HG03159 (cell line): Measurements from ENCODE around the gene MIEF2.
A peak's percentile ranks its signal among the peaks of the same experiment; 100 is the strongest.

Source experiments
- ATAC-seq: cut with Tn5 transposase; IDR thresholded peaks from one replicate; pipeline ENCODE4 v1.9.1; 2021; ENCODE audit warnings: mild to moderate bottlenecking, moderate library complexity; ENCODE audit not compliant: unreplicated experiment

The MIEF2 gene

DNA sequence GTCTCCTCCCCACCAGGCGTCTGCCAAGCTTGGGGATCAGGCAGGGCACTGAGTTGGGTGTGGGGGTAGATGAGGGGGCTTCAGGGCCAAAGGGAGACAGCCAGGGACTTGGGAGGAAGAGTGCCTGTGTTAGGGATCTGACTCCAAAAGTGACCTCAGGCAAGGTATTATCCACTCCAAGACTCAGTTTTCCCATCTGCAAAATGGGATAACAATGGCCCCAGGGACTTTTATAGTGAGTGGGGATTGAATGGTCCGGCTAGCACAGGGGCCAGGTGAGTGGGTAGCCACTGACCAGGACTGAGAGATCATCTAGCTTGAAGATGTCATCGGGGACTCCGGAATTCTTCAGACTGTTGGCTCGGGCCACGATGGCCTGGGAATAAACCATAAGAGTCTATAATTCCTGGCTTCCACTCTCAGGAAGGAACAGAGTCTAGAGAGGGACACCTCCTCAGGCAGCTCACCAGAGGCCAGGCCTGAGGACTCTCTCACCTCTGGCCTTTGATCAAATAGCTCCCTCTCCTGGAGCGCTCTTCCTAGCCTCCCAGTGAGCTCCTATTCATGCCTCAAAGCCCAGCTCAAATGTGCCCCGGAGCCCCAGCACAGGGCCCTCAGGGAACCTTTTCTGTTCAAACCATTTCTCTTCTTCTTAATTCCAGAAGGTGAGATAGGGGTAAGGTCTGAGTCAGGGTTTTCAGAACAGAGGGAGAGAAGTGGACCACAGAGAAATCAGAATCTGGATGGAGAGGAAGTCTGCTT lies 5.4 kb upstream of the MIEF2 start:
- no peak for ATAC-seq

DNA sequence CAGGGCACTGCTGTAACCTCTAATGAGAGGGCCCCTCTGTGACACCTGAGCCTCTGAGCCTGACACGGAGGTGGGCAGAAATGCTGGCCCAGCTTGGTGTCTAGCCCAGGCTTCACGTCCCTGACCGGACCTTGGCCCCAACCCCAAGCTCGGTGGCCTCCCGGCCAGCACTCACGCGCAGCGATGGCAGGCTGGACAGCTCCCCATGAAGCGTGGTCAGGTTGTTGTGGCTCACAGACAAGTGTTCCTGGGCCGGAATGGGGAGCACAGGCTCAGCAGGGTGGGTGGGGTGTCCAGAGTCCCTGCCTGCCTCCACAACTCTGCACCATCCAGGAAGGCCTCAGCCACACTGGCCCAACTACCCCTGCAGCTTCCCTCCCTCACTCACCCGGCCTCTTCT lies 4.1 kb upstream of the MIEF2 start:
- ATAC-seq, result no peak

DNA sequence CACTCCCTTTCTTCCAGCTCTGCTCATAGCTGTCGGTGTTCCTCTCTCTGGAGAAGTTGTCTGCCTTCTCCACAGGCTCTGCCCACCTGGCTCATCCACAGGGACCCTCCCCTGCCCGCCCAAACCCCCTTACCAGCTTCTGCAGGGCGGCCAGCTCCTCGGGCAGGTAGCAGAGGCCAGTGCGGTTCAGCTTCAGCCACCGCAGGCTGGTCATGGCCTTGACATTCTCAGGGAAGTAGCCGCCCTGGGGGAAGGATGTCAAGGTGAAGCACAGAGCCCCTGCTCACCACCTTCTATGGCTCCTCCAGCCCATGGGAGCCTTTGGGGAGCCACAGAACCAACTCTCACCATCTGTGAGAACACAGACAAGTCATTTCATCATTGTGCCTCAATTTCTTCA lies 3.7 kb upstream of the MIEF2 start:
- no peak for ATAC-seq

DNA sequence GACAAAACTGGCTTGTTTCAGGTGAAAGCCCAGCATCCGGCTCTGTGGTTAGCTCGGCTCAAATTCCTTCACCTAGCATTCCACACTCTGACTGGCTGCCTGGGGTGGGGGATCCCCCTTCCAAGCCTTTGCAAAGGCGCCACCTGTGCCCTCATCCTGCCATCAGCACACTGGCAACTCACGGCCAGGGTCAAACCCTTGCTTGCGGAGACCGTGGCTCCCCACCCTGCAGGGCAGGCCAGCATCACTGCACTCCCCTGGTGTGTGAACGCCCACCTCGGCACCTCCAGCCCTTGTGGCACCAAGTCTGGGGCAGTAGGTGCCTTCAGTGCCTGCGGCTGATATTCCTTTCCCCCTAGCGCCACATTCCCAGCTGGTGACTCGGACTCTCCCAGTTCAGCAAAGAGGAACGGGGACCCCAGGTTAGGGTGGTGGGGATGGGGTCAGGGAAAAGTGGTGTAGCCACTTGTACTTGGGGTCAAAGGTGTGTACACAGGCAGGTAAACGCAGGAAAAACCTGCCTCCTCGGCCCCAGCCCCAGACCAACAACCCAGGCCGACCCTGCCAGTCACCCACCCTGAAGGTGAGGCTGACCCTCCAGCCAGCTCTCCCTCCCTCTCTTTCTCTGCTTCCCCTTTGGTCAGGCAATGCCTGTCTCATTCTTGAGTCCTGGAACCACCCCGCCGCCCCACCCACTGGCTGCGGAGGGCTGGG lies 3.0 kb upstream of the MIEF2 start:
- ATAC-seq, result no peak

DNA sequence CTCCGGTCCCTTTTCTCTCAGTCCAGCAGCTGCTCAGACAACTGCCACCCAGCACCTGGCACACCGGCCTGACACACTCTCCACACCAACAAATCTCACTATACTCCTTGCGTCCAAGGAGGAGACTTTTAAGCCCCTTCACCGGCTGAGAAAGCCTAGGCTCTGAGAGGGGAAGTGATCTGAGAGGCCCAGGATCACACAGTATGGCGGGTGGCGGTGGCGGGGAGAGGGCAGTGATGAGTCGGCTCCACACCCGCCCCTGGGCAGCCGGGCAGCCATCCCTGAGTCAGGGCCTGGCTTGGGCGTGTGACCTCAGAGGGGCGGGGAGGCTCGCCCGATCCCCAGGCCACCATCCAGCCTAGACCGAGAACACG lies 2.5 kb upstream of the MIEF2 start:
- ATAC-seq, result peak; percentile 32

DNA sequence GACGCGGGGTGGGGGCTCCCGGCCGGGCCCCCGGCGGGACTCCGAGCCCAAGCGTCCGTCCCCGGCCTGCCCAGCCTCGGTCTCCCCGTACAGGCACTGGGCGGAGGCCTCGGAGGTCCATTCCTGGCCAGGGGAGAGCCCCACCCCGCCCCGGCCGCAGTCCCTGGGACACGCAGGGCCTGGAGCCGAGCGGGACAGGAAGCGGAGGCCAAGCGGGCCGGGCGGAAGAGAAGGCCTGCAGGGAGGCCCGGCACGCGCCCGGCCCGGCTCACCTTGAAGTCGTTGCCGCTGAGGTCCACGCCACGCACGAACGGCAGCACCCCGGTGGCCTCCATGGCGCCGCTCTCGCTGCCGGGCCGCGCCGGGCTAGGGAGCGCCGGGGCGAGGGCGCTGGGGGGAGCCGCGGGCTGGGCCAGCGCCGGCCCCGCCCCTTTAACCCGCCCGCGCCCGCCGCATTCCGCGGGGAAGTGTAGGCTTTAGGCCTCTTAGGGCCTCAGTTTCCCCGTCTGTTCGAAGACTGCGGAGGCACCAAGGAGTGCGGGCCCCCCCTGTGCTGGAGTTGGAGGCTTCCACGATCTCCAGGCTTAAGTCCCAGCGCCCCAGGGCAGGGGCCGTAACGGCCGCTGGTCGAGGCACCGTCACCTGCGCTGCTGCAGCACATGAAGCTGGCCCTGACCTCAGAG lies 2.0 kb upstream of the MIEF2 start, which contains the start of gene FLII:
Gene FLII, minus strand, starts transcription at position 383 of the 683 bp plus-strand sequence. Its CDS starts 48 bp downstream, at position 335.
- ATAC-seq, result peak; percentile 26

DNA sequence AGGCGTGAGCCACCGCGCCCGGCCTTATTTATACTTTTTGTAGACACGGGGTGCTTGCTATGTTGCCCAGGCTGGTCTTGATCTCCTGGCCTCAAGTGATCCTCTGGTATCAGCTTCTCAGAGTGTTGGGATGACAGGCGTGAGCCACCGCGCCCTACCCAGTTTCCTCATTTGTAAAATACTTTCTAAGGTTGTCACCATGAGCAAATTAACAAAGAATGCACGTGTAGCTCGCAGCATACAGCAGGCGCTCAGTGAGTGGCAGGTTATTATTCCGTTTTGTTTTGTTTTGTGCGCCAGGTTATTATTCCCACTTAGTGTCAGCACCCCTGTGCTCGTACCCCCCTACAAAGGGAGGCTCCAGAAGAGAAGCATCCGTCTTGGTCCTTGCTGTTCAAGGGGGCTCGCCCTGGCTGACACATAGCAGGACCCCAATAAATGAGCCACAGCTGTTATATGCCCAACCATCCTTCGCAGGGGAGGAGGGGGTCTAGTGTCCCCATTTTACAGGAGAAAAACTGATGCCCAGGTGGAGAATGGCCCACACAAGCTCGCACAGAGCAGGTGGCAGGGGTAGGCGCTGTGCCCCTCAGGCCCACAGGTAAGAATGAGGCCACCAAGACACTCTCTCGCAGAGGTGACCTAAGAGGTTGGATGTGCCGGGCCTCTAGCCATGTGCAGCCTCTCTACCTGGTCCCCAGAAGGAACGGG lies 686 bp upstream of the MIEF2 start:
- peak; percentile 1 for ATAC-seq

DNA sequence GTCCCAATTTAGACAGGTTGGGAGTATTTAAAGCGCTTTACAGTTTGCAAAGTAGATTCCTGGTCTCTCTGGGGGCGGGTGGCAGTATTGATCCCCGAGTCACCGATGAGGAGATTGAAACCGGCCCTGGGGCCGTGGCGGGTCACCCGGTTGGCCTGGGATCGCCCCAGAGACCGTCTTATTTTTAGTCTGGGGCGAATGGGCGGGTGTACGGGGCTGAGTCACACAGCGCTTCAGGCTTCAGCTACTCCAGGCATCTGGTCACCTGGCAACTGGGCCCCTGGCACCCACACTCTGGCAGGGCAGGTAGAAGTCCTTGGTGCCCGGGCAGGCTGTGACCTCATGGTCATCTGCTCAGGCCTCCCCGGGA lies 669 bp downstream of the MIEF2 start:
- no peak for ATAC-seq

DNA sequence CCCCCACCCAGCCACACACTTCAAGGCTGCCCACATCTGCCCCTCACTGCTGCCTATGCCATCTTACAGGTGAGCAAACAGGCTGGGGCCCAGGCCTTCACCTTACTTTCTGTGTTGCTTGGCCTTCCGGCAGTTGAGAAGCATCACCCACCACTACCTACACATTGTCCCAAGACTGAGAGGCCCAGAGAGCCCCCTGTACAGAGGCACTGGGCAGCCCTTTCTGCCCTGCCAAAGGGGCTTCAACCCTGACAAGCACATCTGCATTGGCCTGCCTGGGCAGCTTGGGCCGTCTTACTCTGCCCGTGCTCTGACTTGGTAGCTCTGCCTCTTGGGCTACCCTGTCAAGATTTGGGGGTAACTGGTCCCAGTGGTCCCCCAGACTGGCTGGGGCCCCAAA lies 1.2 kb downstream of the MIEF2 start:
- no peak for ATAC-seq

DNA sequence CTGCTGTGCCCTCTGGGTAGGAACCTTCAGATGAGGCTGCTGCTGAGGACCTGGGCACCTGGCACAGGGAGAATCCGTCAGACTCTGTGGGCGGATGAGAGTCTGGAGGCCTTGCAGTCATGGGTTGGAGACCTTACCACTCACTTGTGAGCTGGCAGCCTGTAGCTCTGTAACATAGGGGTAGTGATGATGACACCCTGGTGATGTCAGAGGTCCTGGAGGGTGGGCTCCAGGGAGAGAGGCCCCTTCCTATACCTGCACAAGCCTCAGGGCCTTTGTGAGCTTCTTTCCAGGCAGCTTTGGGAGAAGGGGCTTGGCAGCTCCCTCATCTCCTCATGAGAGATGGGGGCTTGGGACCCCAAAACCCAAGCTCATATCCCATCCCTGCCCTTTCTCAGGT lies 1.6 kb downstream of the MIEF2 start:
- no peak for ATAC-seq

DNA sequence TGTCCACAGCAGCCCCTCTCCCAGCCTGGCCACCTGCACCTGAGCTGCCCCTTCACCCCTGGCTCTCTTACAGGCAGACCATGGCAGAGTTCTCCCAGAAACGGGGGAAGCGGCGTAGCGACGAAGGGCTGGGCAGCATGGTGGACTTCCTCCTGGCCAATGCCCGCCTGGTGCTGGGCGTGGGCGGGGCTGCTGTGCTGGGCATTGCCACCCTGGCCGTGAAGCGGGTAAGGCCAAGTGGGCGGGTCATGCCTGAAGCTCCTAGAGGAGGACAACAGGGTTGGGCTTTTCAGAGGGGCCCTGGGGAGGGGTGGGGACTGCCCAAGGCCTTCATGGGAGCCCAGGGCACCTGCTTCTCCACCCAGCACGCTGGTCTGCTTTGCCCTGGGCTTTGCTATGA lies 2.2 kb downstream of the MIEF2 start:
- no peak for ATAC-seq

DNA sequence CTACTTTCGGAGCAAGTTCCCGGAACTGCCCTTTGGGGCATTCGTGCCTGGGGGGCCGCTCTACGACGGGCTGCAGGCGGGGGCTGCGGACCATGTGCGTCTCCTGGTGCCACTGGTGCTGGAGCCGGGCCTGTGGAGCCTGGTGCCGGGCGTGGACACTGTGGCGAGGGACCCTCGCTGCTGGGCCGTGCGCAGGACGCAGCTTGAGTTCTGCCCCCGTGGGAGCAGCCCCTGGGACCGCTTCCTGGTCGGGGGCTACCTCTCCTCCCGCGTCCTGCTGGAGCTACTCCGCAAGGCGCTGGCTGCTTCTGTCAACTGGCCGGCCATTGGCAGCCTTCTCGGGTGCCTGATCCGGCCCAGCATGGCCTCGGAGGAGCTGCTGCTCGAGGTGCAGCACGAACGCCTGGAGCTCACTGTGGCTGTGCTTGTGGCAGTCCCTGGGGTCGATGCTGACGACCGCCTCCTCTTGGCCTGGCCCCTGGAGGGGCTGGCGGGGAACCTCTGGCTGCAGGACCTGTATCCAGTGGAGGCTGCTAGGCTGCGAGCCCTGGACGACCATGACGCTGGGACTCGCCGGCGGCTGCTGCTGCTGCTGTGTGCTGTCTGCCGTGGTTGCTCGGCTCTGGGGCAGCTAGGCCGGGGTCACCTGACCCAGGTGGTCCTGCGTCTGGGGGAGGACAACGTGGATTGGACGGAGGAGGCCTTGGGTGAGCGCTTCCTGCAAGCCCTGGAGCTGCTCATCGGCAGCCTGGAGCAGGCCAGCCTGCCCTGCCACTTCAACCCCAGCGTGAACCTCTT lies 3.6 kb downstream of the MIEF2 start:
- ATAC-seq, result no peak

DNA sequence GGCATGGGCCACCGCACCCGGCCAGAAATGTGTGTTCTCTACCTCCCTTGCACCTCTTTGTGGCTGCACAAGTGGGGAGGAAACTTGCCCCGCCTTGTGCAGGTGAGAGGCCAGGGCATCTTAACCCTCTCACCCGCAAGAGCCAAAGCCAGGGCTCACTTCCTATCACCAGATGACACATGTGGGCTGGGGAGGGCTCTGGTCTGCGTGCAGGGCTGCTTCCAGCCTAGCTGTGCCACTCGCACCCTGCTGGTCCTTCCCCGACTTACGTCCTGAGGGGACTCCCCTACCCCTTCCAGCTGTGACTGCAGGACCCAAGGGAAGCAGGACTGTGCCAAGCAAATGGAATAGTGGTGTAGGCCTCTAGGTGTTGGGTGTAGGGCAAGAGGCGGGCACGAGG lies 6.9 kb downstream of the MIEF2 start:
- no peak for ATAC-seq

DNA sequence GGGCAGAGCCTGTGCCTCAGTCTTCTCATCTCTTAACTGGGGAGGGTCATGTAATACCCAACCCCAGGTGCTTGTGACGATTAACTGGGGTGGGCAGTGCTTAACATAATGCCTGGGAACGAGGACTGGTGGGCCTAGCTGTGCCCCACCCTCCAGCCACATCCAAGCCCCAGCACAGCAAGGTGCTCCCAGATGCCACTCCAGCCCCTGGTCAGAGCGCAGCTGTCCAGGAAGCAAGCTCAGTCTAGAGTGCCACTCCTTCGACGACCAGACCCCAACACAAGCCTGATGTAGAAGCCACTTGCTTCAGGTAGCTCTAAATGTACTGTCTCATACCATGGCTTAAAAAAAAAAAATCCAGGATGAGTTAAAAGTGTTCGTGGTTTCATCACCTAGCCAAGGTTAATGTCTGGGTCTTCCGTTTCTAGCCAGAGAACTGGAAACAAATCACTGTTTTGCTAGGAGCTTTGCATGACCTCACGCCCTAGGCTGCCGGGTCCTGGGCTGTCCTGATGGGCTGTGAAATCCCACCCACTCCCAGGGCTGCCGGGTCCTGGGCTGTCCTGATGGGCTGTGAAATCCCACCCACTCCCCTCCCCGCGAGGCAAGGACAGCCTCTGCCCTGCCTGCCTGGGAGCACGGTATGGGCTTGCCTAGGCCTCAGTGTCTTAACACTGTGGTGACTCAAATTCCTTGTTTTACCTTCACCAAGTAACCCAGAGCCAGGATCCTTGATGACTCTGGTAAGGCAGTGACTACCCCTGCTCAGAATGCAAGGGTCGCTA lies 7.7 kb downstream of the MIEF2 start:
- no peak for ATAC-seq

DNA sequence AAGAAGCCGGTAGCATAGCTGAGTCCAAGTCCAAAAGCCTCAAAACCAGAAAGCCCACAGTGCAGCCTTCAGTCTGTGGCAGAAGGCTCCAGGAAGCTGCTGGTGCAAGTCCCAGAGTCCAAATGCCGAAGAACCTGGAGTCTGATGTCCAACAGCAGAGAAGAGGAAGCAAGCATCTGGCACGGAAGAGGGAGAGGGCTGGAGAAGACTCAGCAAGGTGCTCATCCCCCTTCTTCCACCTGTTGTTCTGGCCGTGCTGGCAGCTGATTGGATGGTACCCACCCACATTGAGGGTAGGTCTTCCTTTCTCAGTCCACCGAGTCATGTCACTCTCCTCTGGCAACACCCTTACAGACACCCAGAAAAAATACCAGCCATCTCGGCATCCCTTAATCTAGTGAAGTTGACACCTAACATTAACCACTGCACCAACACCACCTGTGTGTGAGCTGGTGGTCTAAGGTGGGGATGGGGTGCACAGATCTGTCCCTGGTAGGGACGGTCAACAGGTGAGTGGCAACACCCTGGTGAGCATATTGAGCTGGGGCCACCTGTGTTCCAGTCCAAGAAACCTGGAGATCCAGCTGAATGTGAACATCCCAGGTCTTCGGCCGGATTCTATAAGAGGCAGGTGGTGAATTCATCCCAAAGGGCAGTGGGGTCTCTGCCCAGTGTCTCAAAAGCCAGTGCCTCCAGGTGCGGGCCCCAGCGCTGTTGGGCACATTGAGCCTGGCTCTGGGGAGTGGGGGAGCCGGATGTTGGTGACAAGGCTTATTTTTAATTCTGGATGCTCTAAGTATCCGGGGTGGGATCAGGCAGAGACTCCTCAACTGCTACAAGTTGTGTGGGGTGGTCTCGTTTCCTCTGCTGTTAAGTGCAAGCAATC lies 9.8 kb downstream of the MIEF2 start:
- ATAC-seq, result no peak

DNA sequence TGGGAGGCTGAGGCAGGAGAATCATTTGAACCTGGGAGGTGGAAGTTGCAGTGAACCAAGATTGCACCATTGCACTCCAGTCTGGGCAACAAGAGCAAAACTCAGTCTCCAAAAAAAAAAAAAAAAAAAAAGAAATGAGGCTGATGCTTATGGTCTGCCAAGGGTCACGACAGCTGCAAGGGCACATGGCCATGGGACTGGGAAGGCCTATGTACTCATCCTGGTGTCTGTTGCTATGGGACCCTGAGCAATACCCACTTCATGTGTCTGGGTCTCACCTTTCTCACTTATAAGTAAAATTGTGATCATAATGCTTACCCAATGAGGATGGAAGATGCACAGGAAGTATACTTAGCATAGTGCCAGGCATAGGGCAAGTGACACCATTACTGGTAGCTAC lies 16.6 kb downstream of the MIEF2 start:
- no peak for ATAC-seq

DNA sequence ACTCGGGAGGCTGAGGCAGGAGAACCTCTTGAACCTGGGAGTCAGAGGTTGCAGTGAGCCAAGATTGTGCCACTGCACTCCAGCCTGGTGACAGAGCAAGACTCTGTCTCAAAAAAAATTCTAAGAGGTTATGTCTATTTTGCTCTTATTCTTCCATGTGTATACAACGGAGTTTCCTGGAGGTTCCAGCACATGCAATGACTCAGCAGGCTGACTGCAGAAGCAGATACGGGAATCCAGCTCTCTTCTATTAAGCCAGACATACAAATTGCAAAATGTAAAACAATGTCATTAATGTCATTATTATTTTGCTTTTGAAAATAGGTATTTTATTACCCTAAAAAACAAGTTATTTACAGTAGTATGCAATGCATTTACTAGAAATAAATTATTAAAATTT lies 18.4 kb downstream of the MIEF2 start:
- no peak for ATAC-seq

DNA sequence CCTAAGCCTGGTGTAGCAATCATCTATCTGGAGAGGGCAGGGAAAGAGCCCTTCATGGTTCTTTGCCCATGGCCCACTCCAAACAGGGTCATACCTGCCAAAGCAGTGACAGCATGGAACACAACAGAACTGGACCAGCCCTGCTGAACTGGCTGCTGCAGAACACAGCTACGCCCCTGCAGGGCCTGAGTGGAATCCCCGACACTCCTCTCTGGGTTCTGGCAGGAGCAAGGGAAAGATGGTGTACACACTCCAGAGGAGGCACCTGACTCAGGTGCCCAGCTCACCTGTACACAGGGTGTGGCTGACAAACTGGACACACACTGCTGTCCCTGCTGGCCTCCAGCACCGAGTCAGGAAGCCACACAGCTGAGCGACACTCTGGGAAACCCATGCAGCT lies 19.8 kb downstream of the MIEF2 start:
- no peak for ATAC-seq
